Measurements from ENCODE around the gene DISP1.

The DISP1 gene

DNA sequence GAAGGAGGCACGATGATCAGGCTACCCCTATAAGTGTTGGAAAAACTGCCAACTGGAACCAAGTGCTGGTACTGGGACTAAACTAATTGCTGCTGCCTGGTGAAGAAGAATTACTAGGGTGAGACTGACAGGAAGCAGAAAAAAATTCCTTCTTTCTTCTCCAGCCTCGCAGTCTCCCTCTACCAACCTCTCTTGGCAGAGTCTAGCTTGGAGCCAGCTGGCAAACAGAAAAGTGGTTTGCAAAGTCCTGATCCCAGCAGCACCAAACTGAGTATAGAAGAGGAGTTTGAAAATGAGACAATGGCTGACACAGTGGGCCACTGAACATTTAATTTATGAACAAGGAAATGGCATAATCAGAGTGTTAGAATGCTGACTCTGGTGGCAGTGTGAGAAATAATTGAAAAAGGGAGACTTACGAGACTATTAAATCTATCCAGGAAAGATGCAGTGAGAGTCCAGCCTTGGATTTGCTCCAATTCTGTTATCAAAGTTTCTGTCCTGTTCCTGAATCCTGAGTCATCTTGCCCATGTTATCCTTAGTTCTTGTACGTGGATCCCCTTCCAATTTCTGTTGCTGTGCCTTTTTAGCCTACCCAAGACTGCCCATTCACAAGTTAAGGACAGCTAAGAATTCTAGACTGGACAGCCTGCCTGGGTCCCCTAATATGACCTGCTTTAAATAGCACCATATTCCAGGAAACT is 23.7 kb upstream of the DISP1 start:
- no peak for DNase-seq

DNA sequence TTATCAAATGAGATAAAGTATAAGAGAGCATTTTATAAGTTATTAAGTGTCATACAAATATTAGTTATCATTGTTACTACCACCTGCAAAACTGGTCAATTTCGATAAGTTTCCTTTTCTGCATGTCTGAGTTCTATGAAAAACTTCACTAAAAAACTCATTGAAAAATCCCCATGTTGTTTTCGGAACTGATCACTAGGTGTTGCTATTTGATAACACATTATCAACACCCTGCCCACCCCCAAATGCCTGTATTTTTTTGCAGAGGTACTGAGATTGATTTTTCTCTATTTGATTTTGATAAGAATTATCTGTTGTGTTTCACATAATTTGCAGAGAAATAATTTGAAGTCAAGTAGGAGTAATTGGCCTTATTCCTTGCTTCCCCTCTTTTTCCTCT is 22.1 kb upstream of the DISP1 start:
- peak in 2 of 58 donors; percentile 11 to 31 for DNase-seq

- DNase-seq, result no peak
These were observed 20.0 kb upstream of the DISP1 start for GRCh38 chr1:222794656-222795474.

GRCh38 chr1:222798116-222798515 is 16.7 kb upstream of the DISP1 start:
- no peak for DNase-seq

- DNase-seq, result no peak
These were observed 15.9 kb upstream of the DISP1 start for GRCh38 chr1:222798975-222799374.

- no peak for DNase-seq
These were observed 13.8 kb upstream of the DISP1 start for GRCh38 chr1:222801067-222801466.

GRCh38 chr1:222811671-222812070 is 3.2 kb upstream of the DISP1 start:
- no peak for DNase-seq

DNA sequence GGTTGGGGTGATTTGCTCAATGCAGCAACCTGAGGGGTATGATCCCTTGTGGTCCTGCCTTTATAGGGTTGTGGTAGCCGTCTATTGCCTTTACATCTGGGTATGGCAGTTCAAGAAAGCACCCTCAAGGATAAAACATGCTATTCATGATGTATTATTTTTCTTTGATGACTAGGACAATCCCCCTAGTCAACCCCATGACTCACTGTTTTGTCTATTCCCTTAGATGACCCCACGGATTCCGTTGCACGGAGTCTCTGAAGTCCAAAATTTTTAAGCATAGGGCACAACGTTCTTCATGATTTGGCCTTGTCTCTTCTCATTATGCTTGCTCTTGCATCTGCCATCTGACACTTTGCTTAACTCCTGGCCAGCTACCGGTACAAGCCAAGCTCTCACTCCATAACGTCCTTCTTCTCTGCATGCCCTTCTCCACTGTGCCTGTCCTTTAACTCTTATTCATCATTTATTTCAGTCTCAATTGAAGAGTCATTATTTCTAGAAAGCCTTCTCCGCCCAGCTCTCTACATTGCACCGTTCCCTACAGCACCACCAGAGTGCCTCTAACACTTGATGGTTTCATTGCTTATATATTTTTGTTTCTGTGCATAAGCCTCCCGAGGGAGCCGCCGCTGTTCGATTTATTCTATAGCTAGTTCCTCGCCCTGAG is 838 bp upstream of the DISP1 start:
- peak in 1 of 58 donors; percentile 29 for DNase-seq

GRCh38 chr1:222815440-222815765 is 564 bp downstream of the DISP1 start:
- peak in 2 of 58 donors; percentile 36 to 50 for DNase-seq

- DNase-seq, result peak in 1 of 58 donors; percentile 2
These were observed 2.7 kb downstream of the DISP1 start for GRCh38 chr1:222817529-222817928.

- DNase-seq, result no peak
These were observed 3.3 kb downstream of the DISP1 start for GRCh38 chr1:222818171-222818570.

DNA sequence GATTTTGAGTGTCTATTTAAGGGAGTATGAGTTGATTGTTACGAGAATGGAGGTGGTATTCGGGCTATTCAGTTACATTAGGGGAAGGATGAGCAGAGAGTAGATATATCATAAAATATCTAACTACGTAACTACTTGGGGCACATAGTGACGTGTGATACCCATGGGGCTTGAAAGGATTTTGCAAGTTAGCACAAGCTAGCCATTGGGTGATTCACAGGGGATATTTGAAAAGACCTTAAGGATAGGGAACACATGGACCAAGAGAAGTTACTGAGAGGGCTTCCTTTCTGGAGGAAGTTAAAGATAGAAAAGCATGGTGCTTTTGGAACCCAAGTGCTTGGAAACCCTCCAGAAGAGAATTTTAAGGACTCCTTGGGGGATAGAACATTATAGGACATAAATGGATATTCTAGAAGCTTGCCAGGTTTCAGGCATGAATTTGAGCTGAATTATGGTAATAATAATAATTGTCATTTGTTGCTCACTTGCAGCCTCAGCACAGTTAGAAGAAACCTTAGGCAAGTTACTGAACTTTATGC is 5.4 kb downstream of the DISP1 start:
- DNase-seq, result no peak

GRCh38 chr1:222821239-222821638 is 6.4 kb downstream of the DISP1 start:
- DNase-seq, result no peak

DNA sequence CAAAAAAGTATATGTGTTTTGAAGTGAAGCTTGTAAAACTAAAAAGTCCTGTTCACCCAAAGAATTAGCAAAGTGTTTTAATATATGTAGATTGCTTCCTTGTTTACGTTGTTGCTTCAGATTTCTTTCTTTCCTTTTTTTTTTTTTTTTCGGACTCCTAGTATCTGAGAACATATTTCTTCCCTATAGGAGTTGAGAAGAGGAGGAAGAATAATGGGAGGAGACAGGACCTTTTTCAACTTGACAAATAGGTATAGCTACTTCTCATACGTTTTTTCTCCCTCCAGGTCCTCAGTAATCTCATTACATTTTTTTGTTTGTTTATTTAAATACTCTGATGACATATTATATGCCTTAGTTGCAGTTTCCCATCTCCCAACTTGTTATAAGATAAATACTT is 8.9 kb downstream of the DISP1 start:
- no peak for DNase-seq

- DNase-seq, result no peak
These were observed 9.8 kb downstream of the DISP1 start for GRCh38 chr1:222824641-222825040.

DNA sequence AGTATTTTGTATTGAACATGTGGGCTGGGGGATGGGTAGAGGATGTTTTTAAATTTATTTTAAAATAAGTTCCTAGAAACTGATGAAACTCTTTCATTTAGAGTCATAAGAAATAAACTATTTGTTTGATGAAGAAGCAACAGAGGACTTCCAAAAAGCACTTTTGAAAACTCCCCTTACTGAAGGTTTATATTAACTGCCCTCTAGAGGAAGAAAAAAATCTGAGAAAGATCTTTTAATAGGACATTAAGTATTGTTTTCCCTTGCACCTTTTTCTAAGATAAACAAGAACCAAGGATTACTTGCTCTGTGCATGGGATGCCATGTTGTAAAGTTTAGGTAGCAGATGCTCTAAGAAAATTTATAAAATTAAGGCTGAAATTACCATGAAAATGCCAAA is 14.1 kb downstream of the DISP1 start:
- DNase-seq, result no peak

GRCh38 chr1:222829868-222830267 is 15.0 kb downstream of the DISP1 start:
- peak in 1 of 58 donors; percentile 5 for DNase-seq

DNA sequence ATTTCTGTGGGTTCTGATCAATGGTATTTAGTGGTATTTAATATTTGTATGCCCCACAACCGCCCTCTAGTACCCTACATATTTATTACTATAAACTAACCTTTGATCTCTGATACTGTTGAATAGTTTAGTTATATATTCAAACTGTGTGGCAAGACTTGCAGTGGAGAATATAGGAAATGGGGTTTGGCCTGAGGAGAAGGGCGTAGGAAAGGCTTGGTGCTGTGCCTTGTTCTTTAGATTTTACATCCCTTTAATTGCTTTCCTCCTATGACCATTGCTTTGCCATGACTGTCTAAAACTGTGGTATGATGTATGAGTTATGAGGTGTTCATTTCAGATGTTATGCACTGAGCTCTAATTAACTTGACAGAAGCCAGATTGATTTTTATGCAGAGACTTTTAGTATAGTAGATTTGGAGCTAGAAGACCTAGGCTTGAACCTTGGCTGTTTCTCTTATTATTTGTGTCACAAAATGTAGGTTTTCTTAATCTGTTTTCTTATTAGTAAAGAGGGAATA is 18.6 kb downstream of the DISP1 start:
- no peak for DNase-seq

- DNase-seq, result no peak
These were observed 28.9 kb downstream of the DISP1 start for GRCh38 chr1:222843469-222844410.

DNA sequence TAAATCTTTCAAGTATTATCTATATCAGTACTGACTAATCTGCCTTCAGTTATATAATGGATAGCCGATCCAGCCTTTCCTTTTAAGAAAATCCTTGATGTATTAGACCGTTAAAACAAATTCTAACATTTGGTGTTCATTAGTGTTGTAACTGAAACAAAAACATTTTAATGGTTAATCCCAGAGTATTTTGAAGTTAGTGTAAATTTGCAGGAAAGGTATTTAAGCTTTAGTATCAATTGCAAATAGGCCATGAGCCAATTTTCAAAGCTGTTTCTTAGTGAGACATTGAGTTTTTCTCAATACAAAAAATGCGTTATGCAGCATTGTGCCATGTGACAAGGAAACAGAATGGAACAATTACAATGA is 29.6 kb downstream of the DISP1 start:
- DNase-seq, result no peak

GRCh38 chr1:222845763-222846162 is 30.9 kb downstream of the DISP1 start:
- no peak for DNase-seq

All from anterior cingulate cortex (tissue), 58 donors.